ENCODE data around the gene EDARADD. TPM values are rescaled to one million over a fixed set of nuclear protein-coding genes. Genes with fewer than 3 reads are reported as not detected.
"Not testable (repeated sequence)": the region's sequence is repeated elsewhere in the genome, so short reads cannot be mapped to it uniquely, and the experiment has no call there.

Gene EDARADD
- total RNA-seq (2014; rRNA removed; shearing (Covaris generic)): 0.05 and 1.2 TPM in 2 replicates

DNA sequence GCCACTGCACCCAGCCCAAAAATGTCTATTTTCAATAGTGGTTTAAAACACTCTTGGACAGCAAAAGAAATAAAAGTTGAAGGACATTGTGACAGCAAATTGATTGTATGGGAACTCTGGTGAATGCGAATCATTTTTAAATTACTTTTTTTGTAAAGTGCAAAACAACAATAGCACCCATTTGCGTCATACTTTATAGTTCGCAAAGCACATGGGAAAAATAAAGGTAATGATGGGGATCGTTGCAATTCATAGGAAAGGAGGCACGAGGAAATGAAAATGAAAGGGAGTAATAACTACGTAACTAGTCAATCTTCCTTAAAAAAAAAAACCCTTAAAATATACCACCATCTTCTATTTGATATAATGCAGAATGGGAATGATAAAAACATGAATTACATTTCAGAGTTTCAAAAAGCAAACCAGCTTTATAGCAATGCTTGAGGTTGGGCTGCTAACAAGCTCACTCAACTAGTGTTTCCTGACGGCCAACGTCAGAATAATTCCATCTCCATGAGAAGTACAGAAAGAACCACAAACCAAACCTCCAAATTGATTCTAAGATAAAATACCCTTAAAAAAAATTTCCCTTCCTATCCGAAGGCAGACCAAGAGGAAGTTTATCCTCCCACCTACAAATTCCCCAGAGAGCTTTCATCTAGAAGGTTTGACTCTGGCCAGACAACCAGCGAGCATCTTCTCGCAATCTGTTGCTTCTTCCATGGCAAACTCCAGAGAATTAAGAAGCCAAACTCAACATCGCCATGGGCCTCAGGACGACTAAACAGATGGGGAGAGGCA lies at the start of gene EDARADD:
Gene EDARADD, plus strand, starts transcription at position 606 of the 801 bp plus-strand sequence. Its CDS starts 159 bp downstream, at position 765.
- peak; percentile 66 for DNase-seq (ENCODE audit: low read depth)

DNA sequence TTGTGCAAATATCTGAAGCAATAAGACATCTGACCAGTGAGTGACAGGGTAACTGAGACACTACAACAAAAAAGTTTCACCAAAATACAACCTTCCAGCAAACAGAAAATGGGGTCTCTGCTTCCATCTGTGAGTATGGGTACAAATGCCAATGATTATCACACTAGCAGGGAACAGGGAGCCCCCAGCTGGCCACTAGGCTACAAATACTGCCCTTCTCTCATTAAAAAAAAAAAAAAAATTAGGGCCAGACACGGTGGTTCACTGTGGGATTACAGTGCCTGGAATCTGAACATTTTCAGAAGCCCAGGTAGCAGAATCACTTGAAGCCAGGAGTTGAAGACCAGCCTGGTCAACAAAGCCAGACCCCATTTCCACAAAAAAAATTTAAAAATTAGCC lies 48.4 kb upstream of the EDARADD start:
- no peak for DNase-seq (ENCODE audit: low read depth)

DNA sequence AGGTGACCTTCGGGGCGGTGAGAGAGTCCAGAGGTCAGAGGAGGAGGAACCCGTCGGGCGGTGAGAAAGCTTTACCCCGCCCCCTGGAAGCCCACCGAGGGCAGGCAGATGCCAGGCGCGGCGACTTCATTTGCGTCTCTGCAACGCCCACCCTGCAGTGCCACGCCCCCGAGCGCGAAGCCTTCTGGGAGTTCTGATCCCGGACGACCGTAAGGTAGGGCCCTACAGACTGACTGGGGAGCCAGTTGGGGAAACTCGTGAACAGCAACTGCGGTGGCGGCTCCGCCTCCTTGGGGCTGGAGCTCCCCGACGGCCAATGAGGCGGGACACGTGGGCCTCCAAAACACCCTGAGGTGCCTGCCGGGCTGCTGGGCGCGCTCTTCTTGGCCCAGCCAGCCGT lies 46.0 kb upstream of the EDARADD start:
- DNase-seq (ENCODE audit: low read depth): no peak

DNA sequence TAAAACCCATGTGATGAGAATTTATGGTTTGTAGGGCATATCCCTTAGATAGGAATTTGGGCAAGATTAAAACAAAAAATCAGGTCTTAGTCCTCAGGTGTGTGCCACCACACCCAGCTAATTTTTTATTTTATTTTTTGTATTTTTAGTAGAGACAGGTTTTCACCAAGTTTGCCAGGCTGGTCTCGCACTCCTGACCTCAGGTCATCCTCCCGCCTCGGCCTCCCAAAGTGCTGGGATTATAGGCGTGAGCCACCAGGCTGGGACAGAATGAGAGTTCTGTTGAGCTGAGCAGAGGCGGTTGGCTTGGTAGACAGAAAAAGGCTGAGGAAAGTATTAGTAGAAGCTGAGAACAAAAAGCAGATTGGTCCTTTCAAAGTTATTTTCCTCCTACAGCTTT lies 43.8 kb upstream of the EDARADD start:
- DNase-seq (ENCODE audit: low read depth): no peak

DNA sequence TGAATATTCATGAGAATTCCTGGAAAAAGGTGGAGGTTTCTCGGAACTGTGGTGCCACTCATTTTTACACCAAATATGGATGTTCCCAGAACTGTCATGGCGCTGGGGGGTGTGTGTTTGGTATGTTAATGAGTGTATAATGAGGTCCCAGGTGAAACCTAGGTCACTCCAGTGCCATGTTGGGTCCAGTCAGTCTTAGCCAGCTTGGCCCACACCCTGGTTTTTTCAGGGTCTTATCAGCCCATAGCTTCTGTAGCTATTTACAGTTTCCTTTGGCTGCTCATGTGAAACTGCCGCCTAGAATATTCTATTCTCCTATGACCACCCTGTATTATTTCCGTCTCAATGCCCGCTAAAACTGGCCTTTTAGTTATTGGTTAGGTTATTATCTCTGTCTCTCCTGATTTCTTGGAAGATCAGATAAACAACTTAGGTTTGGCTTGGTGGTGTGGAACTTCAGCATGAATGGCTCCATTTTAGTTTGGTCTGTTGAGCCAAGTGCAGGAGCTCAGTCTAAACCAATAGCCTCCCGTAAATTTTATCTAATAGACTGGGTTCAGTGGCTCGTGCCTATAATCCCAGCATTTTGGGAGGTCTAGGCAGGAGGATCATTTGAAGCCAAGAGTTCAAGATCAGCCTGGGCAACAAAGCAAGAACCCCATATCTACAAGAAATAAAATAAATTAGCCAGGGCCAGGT lies 42.1 kb upstream of the EDARADD start:
- no peak for DNase-seq (ENCODE audit: low read depth)

DNA sequence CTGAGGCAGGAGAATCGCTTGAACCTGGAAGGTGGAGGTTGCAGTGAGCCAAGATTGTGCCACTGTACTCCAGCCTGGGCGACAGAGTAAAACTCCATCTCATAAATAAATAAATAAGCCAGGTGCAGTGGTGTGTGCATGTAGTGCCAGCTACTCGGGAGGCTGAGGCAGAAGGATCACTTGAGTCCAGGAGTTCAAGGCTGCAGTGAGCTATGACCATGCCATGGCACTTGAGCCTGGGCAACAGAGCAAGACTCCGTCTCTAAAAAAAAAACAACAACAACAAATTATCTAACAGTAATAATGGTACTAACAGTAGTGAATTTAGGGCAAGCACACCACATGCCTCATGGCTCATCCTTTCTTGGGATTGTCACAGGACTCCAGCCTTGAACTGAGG lies 41.3 kb upstream of the EDARADD start:
- not testable (repeated sequence) for DNase-seq (ENCODE audit: low read depth)

DNA sequence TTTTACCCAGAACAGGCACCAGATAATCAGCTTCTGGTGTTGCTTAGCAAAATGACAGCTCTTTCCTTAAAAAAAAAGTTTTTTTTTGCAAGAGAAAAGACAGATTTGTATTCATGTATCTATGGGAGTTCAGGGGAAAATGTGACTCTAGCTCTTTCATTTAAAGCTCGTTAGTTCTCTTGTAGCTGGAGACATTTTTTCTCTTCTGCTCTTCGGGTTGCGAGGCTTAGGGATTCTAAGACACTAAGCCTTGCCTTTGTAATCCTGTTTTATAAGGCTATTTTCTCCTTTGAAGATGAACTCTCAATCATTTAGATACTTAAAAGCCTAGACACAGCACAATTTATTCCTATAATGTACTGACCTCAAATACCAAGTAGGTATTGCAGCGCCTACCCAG lies 40.3 kb upstream of the EDARADD start:
- no peak for DNase-seq (ENCODE audit: low read depth)

DNA sequence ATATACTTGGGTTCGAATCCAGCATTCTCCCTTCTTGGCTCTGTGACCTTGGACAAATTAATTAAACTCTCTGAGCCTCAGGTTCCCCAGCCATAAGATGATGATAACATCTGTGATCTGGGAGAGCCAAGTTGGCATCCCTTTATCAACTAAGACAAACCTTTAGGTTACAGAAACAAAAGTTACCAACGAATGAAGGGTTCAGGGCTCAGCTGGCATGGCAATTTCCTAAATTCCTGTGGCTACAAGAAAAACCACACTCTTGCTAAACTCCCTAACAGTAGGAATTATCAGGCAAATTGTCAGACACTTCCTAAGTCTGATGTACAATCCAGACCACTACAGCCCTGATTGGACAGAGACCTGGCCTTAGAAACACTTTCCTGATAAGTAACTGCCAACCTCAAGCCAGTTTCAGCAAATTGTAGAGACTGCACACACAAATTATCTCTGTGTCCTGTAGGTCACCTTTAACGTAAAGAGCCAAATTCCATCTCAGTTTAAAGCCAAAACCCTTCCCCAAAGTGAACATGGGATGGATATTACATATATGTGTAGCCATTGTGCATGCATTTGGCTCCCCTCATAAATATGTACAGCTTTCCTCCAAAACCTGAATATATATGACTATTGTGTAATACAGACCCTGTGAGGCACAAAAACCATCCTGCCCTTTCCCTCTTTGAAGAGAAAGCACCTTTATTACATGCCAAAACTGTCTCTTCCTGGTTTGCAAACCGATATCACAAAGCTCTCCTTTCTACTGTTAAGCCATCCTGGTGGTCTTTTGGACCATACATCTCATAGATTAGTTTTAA lies 39.5 kb upstream of the EDARADD start:
- peak; percentile 59 for DNase-seq (ENCODE audit: low read depth)

DNA sequence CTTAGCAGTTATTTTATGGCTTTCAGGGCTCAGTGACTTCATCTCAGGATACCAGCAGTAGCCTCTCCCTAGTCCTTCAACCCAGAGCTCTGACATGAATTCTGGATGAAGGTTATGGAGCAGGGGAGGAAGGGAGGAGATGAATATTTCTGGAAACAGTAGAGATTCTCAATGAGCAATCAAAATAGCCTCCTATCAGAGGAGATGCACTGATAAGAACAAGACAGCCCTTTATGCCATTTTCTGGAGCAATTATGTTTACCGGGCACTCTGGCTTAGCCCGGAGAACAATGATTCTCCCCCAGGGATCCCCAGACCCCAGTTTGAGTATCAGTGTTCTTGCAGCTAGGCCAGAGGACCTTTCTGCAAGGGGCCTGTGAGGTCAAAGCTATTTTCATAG lies 37.9 kb upstream of the EDARADD start:
- DNase-seq (ENCODE audit: low read depth): no peak

DNA sequence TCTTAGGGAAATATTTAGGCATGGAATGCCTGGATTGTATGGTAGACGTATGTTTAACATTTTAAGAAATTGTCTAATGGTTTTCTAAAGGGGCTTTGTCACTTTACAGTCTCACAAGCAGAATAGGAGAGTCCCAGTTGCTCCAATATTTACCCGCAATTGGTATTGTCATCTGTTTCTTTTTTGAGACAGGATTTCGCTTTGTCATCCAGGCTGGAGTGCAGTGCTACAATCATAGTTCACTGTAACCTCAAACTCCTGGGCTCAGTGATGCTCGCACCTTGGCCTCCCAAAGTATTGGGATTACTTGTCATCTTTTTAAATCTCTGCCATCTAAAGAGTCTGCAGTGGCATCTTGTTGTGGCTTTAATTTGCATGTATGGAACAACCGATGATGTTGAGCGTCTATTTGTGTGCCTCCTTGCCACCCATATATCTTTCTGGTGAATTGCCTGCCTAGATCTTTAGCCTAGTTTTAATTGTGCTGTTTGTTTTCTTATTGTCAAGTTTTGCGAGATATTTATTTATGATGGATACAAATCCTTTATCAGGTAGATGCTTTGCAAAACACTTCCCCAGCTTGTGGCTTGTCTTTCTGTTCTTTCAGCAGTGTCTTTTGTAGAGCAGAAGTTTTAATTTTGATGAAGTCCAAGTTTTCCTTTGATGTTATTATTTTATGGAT lies 32.0 kb upstream of the EDARADD start:
- DNase-seq (ENCODE audit: low read depth): no peak

DNA sequence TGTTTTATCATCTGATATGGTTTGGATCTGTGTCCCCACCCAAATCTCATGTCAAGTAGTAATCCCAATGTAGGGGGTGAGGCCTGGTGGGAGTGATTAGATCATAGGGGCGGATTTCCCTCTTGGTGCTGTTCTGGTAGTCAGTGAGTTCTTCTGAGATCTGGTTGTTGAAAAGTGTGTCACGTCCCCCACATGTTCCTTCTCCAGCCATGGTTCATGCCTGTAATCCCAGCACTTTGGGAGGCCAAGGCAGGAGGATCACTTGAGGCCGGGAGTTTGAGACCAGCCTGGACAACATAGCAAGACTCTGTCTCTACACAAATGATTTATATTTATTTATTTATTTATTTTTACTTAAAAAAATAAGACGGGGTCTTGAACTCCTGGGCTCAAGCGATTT lies 30.8 kb upstream of the EDARADD start:
- DNase-seq (ENCODE audit: low read depth): no peak

DNA sequence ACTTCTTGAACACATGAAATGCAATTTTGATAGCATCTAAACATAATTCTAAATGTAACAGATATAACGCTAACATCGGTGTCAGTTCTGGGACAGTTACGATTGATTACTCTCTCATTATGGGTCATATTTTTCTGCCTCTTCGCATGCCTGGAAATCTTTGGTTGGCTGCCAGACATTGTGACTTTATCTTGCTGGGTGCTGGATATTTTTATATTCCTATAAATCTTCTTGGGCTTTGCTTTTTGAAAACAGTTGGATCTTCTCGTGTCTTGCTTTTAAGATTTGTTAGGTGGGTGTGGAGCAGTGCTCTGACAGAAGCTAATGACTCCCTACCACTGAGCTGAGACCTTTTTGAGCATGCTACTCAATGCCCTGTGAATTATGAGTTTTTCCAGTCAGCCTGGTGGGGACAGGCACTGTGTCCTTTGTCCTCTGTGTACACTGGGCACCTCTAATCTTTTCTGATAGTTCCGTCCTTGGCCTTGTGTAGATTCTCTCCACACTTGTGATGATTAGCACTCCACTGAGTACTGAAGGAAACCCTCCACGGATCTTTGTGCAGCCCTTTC lies 28.0 kb upstream of the EDARADD start:
- DNase-seq (ENCODE audit: low read depth): no peak

DNA sequence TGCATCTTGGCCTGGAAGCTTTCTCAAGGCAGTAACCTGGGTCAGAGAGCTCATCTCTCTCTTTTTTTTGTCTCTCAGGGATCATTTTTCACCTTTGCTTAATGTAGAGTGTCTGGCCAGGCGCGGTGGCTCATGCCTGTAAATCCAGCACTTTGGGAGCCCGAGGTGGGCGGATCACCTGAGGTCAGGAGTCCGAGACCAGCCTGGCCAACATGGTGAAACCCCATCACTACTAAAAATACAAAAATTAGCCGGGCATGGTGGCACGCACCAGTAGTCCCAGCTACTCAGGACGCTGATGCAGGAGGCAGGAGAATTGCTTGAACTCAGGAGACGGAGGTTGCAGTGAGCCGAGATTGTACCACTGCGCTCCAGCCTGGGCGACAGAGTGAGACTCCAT lies 27.4 kb upstream of the EDARADD start:
- DNase-seq (ENCODE audit: low read depth): not testable (repeated sequence)

DNA sequence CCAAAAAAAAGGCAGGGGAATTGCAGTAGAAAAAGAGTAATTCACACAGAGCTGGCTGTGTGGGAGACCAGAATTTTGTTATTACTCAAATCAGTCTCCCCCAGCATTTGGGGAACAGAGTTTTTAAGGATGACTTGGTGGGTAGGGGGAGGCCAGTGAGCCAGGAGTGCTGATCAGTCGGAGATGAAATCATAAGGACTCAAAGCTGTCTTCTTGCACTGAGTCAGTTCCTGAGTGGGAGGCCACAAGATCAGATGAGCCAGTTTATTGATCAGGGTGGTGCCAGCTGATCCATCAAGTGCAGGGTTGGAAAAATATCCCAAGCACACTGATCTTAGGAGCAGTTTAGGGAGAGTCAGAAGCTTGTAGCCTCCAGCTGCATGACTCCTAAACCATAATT lies 23.7 kb upstream of the EDARADD start:
- no peak for DNase-seq (ENCODE audit: low read depth)

DNA sequence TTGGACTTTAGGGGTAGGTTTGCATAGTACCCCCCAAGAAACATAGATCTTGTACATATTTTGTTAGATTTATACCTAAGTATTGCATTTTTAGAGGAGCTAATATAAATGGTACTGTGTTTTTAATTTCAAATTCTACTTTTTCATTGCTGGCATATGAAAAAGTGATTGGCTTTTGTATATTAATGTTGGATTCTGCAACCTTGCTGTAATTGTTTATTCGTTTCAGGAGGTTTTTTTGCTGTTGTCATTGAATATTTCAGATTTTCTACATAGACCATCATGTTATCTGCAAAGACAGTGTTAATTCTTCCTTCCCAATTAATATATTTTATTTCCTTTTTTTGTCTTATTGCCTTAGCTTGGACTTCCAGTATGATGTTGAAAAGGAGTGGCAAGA lies 23.0 kb upstream of the EDARADD start:
- DNase-seq (ENCODE audit: low read depth): no peak

DNA sequence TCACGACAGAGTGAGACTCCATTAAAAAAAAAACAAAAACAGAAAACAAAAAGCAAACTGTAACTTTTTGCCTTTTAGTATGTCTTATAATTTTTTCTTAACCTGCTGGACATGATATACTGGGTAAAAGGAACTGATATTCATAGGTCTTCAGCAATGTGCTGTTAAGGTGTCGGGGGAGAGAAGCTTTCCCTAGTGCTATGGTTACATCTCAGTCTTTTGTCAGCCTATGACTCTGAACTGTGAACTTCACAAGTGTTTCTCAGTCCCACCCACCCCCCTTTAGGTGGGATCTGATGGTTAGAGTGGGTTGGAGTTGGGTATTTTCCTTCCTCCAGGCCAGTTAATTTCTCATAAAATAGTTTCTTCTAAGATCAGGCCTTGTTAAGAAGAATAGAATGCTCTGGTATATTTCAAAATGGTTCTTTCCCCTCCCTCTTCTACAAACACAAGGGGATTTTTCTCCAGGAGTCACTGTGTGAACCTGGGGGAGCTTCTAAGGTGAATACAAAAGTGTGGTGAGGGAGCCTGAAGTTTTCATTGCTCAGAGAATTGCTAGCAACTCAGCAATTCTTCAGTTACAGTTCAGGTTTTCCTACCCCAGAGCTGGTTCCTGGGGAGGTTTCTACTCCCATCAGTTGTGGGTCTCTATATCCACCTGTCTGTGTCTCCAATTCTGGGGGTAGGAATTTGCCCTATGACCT lies 16.1 kb upstream of the EDARADD start:
- no peak for DNase-seq (ENCODE audit: low read depth)

DNA sequence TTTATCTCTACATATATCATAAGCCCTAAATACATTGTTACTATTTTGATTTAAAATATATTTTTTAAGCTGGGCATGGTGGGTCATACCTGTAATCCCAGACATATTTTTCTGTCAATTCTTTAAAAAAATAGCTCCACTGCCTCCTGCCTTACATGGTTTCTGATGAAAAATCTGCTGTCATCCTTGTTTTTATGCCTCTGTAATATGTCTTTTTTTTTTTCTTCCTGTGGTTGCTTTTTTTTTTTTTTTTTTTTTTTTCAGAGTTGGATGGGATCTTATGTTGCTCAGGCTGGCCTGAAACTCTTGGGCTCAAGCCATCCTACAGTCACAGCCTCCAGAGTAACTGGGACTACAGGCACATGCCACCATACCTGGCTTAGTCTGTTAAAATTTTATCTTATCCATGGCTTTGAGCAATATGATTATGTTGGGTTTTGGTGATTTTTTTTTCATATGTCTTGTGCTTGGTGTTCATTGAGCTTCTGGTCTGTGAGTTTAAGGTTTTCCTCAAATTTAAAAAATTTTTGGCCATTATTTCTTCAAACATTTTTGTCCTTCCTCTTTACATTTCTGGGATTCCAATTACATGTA lies 12.4 kb upstream of the EDARADD start:
- DNase-seq (ENCODE audit: low read depth): no peak

DNA sequence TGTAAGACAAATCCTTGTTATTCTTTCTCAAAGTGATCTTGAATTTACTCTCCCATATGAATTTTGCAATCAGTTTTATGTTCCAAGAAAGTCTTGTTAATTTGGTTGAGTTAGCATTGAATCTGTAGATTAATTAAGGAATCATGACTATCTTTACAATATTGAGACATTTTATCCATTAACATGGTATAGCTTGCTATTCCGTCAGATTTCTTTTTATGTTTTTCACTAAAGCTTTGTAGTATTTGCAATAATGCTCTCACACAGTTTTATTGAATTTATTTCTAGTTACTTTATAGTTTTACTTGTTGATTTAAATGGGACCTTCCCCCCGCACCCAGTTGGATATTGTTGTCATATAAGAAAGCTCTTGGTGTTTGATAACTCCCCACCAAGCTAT lies 5.8 kb upstream of the EDARADD start:
- DNase-seq (ENCODE audit: low read depth): no peak

DNA sequence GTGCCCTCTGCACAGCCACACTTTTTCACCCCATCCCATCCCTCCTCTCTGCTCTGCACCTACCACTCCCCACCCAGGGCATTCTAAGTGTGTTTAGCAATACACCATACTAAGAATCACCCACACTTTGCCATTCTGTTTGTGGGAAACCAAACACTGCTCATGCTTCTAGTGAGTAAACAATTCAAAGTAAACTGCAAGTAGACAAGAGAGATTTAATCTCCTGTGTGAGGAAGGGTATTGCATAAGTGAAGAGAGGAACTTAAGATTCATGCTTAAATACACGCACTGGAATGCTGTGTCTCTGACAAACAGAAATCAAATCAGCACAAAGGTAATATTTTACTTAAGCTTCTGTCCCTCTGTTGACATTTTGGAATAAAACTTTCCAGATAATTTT lies 4.8 kb upstream of the EDARADD start:
- no peak for DNase-seq (ENCODE audit: low read depth)

DNA sequence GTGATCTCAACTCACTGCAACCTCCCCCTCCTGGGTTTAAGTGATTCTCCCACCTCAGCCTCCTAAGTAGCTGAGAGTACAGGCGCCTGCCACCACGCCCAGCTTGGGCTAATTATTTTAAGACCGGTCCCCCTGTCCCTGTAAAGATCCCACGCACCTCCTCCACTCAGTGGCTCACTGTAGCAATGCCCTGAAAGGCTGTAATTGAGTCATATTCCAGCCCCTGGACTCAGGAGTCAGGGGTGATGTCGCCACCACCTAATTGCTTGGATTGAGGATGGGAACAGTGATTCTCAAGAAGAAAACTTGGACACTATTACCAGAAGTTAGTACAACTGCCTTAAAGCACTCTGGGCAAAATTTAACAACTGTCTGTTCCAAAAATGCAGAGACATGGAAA lies 3.1 kb upstream of the EDARADD start:
- DNase-seq (ENCODE audit: low read depth): no peak

DNA sequence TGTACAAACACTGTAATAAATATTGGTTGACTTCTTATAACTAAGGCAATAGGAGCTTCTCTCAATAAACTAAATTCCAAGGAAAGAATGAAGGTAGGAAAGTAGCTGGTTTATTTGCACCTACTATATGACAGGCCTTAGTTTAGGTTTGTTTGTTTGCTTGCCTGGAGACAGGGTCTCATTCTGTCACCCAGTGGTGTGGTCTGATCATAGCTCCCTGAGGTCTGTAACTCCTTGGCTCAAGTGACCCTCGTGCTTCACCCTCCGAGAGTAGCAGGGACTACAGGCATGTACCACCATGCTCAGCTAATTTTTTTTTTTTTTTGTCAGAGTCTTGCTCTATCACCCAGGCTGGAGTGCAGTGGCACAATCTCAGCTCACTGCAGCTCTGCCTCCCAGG lies 1.9 kb upstream of the EDARADD start:
- DNase-seq (ENCODE audit: low read depth): no peak
